HG02938 (cell line): ENCODE results near the gene CHST1.

Experiments used
- ATAC-seq: cut with Tn5 transposase; IDR thresholded peaks from one replicate; pipeline ENCODE4 v1.9.1; 2021; ENCODE audit warnings: mild to moderate bottlenecking, moderate library complexity; ENCODE audit not compliant: unreplicated experiment

Gene CHST1

DNA sequence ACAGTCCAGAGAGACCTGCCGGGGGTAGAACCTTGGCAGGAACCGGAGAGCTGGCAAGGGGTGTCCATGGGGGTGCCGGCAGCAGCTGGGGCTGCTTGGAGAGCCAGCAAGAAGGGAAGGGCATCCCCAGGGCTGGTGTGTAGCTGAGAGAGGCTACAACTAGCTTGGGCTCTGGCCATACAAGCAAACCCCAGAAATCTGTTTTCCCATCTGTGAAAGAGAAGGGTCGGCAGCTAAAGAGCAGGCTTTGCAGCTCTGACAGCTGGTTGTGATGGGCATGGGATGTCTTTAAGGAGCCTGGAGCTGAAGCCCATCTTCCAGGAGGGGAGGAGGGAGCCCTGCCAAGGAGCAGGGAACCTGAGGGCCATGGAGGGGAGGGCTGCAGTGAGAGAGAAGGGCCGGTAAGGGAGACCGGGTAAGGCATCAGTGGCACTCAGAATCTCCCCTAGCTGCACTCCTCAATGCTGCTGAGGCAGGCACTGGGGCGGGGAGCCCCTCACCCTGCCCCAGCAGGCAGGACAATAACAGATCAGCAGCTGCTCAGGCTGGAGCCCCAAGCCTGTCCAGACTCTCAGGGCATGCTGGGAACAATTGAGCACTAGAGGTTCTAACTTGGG, 3.9 kb downstream of the CHST1 start:
- ATAC-seq, result no peak

DNA sequence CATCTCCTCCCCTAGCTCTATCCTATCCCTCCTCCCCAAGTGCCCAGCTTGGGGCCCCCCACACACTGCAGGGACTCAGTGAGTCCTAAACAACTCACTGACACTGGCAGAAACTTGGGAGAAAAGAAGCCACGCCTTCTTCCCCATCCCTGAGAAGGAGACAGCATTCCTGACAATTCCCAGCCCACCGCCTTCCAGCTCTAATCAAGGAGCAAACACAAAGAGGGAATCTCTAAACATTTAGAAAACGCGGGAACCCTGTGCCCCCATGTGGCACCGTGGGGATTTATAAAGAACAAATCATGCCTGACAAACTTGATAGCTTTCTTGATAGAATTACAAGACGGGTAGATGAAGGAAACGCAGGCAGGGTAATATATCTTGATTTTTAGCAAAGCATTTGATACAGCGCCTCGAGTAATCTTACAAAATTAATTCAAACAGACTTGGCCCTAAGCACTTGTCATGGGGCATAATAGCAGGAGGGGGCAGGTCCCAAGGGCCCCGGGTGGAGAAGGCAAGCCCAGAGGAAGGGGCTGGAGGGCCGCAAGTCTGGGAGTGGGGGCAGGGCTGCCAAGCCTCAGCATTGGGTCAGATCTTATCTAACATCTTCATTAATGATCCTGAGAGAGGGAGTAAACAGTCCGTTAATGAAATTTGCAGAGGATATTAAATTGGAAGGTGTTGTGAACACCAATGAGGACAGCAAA, 4.5 kb downstream of the CHST1 start:
- no peak for ATAC-seq

DNA sequence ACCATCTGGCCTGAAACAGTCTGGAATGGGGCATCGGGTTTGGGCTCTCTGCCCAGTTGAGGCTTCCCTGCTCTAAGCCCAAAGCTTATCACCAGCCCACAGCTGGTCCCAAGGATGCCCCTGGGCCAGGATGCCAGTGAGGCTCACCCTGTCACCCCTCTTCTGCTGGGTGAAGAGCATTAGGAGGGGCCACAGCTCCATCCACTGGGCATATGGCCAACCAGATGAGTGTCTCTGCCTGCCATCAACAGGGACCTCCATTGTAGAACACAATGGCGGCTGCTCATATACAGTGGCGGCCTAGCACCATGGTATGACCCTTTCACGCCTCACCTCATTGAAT, 5.6 kb downstream of the CHST1 start:
- ATAC-seq, result no peak

DNA sequence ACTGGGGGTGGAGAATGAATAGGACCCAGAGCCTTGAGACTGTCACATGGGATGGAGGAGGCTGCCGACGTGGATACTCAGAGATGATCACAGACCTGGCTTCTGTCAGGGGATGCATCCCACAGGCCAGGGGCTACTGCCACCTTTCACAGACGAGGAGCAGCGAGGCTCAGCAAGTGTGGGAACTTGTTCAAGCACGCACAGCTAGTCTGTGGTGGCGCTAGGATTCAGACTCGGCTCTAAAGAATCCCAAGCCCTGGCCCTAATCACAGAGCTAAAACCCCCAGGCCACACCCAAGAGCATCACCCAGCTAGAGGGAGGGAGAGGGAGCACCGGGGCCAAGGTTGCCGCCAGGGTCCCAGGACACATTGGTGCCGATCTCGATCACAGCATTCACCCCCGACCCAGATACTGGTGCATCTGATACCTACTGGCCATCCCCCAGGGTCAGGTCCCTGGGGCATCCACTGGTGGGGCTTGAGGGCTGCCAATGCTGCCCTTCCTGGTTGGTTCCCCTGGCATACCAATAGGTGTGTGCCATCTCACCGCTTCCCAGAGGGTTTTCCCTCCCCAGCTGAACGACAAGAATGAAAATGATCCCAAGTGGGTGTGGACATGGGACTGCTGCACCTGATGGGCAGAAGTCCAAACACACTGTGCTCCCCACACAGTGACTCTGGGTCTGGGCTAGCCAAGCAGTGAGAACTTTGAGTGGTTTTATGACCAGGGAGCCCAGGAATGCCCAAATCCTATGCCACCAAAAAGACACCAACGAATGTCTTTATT, 6.2 kb downstream of the CHST1 start:
- no peak for ATAC-seq

DNA sequence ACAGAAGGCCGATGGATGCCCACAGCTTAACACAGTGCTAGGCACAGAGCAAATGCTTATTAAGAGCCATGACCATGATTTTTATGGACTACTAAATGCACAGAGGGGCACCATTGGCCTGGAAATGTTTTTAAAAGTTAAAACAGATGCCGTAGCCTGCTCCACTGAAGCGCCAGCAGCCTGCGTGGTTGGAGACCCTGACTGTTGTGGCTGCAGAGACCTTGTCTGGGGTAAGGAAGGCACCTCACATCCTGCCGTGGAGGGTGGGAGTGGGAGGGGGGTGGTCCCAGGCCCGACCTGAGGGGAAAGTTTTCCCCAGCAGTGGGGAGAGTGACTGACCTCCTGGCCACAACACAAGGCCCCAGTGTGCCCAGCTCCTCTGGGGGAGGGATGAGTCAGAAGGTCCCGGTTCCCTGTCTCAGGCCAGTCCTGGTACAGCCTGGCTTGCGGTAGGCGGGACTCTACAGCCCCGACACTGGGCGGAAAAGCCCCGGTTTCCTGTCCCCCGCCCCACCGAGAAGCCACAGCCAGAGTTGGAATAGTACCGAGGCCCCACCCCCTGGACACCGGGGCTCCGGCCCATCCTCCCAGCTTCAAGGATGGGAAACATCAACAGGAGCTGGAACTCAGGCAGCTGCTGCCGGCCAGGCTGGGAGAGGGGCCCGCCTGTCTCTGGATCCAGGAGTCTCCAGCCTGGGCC, 7.0 kb downstream of the CHST1 start:
- no peak for ATAC-seq

DNA sequence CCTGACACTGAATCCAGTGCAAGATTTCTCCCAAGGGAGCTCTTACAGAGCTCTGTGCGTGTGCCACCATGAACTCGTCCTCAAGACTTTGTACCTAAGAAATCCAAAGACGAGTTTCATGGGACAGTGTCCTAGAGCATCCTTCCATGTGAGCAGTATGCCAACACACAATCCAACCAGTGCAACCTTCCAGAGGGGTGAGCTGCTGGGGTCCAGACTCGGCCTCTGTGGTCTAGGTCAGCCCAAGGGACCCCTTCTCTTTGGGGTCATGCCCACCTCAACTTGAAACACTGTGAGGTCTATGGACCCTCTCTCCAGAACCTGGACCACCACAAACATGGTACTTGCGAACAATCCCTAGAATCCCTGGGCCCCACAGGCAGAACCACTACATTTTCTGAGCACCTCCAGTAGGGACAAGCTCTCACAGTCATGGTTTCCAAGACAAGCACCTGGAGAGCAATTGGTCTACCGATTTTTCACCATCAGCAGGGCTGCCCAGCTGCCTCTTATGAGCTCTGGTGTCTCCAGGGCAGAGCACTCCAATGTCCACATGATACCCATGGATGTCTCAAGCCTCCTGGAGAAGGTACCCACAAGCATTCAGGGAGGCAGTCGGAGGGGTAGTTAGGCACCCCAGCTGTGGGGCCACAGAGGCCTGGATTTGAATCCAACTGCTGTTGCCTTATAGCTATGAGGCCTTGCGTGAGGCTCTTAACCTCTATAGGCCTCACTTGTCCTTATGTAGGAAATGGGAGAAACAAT, 7.7 kb downstream of the CHST1 start:
- ATAC-seq, result no peak

DNA sequence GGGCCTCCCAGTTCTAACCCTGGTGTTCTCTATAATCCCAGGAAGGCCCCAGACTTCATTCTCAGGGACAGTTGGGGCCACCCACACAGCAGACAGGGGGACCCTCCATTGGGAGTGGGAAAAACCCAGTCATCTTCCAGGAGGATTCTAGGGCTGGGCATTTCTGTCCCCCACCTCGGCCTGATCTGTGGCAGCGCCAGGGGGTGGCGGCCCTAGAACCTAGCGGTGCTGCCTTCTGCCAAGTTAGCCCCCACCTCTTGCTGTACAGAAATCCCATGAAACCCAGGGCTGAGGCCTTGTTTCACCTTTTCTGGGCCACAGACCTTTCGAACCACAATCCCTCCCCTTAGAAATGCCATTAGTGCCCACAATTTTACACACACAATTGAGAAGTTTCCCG, 9.6 kb downstream of the CHST1 start:
- ATAC-seq, result no peak

DNA sequence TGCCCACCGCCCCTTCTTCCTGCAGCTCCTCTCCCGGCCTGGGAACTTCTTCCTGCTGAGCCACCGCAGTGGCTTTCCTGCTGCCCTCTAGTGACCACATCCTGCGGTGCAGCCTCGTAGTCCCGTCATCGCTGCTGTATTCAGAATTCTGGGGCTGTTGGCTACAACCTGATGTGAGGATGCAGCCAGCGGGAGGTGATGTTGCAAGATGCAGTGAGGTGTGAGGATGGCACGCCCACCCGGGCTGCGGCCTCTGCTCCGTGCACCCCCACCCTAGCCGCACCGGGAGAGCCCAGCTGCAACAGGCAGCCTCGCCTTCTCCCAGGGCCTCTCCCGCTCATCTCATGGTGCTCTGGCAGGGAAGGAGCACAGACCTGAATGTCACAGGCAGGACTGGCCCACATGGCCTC, 10.1 kb downstream of the CHST1 start:
- peak; percentile 62 for ATAC-seq

DNA sequence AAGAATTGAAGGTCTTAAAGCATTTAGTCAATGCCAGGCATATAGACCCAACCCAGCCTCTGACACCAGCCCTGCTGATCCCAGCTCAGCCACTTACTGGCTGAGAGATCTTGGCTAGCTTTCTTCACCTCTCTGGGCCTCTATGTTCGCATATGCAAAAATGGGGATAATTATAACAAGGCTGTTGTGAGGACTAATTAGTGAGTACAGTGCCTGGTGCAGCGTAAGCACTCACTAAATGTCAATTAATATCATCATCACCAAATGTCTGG, 10.5 kb downstream of the CHST1 start:
- ATAC-seq, result no peak

DNA sequence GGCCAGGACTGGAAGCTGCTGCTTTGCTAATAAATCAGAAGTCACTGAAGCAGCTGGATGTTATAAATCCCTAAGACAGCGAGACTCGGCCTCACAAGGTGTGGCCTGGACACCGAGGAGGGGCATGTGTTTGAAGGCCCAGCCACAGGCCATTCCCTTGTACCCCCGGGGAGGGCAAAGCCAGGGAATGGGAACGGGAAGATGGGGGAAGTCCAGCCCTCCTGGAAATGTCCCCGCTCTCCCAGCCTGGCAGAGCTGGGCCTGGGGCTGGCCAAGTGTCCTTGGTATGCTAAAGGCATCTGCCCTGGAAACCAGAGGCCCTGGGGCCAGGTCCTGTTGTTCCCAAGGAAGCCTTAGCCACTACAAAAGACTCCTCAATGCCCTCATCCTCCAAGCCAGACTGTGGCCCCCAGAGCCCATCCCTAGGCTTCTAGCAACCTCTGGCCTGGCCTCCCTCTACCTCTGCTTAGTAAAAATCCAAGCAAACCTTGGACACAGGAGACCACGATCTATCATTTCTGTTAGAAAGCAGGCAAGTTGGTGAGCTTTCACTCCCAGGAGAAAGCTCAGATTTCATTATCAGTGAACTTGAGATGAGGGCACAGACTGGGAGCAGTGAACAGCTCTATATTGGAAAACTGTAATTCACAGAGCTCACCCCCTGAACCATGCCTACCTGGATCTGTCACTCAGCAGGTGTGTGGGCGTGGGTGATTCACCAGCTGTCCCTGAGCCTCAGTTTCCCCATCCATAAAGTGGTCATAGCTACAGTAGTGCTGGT, 11.0 kb downstream of the CHST1 start:
- no peak for ATAC-seq

DNA sequence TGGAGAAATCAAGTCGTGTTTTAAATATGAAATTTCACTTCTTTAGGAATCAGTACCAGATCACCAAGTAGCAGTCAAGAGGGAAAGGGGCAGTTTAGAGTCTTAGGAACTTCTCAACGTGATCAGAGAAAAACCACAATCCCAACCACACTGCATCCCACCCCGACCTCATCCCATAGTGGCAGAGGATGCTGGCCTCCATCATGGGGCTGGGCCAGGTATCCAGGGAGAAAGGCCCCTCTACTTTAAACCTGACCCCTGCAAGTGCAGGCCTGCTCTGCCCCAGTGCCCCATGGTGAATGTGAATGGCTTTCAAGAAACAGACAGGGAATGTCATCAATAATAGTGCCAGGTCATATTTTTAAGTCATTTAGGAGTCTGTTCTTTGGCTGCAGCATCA, 12.1 kb downstream of the CHST1 start:
- ATAC-seq, result no peak

DNA sequence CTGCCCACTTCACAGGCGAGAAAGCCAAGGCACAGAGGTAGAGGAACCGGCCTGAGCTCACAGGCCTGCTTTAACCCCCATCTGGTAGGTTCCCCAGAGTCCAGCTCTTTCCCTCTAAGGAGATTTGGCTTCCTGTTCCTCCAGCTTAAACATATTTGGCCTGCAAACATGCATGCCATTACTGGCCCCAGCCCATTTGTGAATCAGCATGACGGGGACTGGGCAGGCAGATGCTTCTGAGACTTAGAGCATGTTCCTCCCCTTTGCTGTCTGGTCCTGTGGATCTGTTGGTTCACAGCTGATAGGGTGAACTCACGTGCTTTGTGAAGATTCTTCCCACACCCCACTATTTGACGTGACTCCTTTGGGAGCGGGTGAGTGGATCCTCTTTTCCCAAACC, 12.6 kb downstream of the CHST1 start:
- ATAC-seq, result no peak

DNA sequence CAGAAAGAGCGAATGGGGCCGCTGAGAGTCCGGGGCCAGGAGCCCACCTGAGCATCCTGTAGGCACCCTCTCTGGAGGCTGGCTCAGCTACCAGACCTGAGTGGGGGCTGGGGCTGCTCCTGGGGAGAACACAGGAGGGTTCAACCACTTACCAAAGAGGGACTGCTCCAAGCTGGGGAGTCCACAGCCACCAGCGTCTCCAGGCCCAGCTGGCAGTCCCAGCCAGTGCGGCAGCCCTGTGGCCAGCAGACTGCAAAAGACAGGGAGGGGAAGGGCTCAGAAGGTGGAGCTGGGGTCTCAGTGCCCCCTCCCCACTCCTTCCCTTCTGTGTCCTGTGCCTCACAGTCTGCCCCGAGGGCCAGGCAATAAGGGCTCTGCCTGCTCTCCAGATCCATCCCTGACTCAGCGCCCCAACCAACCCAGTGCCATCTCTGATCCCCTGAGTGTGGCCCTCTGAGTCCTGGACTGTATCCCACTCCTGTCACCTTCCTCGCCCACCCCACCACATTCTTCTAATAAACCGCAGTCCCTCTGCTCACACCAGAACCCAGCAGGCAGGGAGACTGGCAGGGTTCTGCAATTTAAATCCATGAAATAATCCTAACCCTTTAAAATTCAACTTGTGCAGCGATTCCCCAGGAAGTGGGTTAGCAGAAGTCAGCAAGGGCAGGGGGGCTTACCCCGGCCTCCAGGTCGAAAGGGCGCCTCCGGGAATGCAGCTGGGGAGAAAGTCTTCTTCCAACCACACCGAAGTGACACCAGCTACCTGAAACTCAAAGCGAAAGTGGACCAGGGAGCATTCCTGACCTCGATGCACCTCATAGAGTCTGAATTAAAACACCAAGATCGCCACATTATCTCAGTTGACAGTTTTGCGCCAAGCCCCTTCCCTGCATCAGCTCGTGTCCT, 13.3 kb downstream of the CHST1 start:
- ATAC-seq, result no peak

DNA sequence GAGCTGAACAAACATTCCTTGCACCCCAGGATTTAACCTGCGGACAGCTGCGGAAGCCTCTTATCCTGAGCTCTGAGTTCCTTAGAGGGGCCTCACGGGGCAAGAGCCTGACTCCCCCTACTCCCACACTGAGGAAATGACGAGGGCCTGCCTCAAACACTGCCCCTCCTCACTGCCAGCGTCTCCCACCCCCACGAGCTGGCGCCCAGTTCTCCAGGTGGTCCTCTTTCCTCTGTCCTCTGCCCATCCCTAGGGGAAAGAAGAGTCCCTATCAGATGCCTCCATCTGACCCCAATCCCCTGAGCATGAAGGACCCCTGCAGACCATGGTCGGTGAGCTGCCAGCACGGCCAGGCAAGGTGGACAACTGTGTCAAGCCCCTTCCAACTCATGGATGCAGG, 14.3 kb downstream of the CHST1 start:
- ATAC-seq, result no peak

DNA sequence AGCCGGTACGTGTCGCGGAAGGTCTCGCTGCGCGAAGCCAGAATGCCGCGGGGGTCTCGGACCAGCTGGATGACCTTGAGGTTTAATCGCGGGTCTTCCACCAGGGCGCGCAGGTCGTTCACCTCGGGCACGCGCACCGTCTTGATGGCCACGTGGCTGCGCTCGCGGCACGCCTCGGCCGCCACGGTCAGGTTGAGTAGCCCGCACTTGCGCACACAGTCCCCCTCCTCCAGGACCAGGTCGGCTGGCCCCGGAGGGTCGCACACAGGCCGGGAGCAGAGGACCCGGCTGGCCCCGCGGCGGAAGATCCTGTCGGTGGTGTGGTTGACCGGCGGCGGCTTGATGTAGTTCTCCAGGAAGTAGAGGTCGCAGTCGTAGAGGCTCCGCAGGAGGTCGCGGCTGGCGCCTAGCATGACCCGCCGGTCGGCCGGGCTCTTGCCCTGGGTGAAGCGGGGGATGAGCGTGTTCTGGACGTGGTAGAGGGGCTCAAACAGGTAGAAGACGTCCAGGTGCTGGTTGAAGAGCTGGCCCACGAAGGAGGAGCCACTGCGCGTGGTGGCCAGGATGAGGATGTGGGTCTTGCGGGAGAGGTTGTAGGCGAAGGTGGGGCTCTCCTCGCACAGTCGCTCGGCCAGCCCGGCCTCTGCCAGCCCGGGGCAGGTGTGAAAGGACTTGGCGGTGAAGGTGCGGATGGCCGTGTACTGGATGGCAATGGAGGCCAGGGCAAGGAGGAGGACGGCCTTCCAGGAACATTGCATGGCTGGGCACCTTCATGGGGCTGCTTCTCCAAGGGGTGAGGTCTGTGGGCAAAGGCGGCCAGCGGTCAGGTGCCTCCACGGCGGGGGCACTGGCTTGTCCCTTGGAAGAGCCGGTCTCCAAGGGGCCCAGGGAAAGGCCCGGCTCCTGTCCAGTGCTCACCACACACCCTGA, 15.0 kb downstream of the CHST1 start:
- ATAC-seq, result no peak

DNA sequence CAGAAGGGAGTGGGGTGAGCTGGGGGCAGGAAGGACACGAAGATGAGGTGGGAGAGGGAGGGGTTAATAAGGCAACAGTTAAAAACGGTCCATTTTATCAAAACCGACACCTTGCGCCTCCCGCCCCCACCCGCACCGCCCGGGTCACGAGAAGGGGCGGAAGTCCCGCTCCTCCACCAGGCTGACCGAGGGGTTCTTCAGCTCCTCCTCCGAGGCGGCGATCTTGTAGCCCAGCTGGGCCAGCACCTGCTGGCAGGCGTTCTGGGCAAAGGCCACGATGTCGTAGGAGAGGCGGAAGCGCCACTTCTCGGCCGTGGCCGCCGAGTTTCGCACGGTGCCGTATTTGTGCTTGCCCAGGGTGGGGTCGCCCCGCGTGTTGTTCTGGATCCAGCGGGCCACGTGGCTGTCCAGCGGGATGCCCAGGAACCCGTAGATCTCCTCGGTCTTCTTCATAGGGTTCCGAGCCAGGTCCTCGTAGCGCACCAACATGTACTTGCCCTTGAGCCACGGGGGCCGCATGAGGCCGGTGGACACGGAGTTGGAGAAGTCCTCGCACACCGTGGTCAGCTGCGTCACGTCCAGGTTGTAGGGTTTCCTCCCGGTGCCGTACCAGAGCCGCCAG, 15.8 kb downstream of the CHST1 start:
- no peak for ATAC-seq

DNA sequence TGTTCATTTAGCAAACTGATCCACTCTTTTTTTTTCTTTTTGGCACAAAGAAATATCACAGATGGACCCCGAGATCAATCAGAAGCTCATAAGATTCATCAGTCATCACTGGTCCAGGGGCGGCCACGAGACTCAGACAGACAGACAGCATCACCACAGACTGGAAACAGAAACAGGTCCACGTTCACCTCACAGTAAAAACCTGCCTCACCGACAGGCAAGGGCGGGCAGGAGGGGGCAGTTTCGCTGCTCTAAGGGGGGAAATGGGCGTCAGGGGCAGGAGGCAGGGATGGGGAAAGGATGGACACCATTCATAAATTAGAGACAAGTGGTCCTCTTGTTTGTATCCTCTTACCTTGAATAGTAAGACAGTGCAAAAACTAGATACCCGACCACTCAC, 16.5 kb downstream of the CHST1 start:
- ATAC-seq, result no peak

DNA sequence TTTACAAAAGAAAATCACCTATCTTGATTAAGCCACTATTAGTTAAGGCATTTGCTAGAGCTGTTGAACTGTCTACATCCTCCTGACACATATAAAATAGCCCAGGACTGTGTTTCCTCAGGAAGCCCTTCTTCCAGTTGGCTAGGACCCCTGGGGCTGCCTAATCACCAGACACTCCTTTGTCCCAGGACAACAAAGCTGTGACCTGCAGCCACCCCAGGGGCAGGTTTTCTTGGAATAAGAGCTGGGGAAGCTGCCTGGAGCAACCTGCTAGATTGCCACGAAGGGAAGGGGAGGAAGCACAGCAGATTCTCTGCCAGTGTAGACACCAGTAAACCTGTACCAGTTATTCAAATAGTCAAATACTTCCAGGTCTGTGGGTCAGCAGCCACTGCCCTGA, 17.6 kb downstream of the CHST1 start:
- no peak for ATAC-seq
